Lower leg skin (tissue), 4 donors: Measurements from ENCODE around the gene TCERG1L. TPM values are rescaled to one million over a fixed set of nuclear protein-coding genes. Genes with fewer than 3 reads are reported as not detected.

Experiments
- DNase-seq, 2 donors: peaks; one replicate each; pipeline ENCODE4 v3.0.0-alpha.2; 2019; ENCODE audit warnings: low spot score in 2 of 2
- H3K4me3 ChIP-seq: fragments of 200-600 bp; sonication (generic); 2 replicates; pipeline ENCODE4 v1.5.1; 2017; ENCODE audit warnings: mild to moderate bottlenecking, low read depth; ENCODE audit not compliant: poor library complexity, severe bottlenecking
- POLR2A ChIP-seq, 2 donors: fragments of 450-650 bp; IDR thresholded peaks; one replicate each; pipeline ENCODE4 v1.6.1; 2016 to 2017; ENCODE audit warnings: antibody characterized with exemption in 2 of 2, mild to moderate bottlenecking in 1 of 2, moderate library complexity in 1 of 2
- WGBS, 2 donors: methylation state at CpG; one replicate each; pipeline ENCODE4 v1.1.5; 2018; 5-methylcytosine and 5-hydroxymethylcytosine counted together
- intact Hi-C: fragments of 100-400 bp; cut with DNase I; formaldehyde crosslinking; loops from one replicate; pipeline ENCODE4 v1.15.0; 2023; ENCODE audit warnings: low total_unique reads
- total RNA-seq, 4 donors: library from RNA; depleted of rRNA; stranded (reverse); fragments of >200 nt; gene quantifications; one replicate each; pipeline ENCODE4 v1.1.0, GENCODE V29; 2016
- TF ChIP-seq, protein P1 (sequence below), 3 donors: fragments of 450-650 bp; IDR thresholded peaks; one replicate each; pipeline ENCODE4 v1.5.1; 2016; ENCODE audit warnings: antibody characterized with exemption in 3 of 3, mild to moderate bottlenecking in 3 of 3, moderate library complexity in 2 of 3

The TCERG1L gene
- total RNA-seq, 4 donors from 2014 or later: 0.57 to 1.1 (median 0.90) TPM

DNA sequence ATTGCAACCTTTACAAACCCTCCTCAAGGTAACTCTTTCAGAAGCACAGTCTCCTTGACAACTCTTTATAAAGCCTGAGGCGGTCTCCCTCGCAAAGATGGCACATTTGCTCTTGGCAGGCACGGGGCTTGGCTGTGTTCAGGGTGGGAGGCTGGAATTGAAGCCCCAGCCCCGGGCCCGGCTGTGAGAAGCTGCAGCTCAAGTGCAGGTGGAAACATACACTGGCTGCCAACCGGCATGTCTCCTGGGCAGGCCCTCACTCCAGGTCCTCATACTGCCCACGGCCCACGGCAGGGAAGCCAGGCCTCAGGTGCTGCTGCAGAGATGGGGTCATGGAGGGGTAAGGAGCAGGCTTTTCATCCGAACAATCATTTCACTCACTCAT, 194.5 kb downstream of the TCERG1L start:
- DNase-seq: no peak
- intact Hi-C loops: no loop called here
- TF ChIP-seq POLR2A (IDR thresholded peaks at IDR 0.05): no peak
- TF ChIP-seq, protein P1, sequence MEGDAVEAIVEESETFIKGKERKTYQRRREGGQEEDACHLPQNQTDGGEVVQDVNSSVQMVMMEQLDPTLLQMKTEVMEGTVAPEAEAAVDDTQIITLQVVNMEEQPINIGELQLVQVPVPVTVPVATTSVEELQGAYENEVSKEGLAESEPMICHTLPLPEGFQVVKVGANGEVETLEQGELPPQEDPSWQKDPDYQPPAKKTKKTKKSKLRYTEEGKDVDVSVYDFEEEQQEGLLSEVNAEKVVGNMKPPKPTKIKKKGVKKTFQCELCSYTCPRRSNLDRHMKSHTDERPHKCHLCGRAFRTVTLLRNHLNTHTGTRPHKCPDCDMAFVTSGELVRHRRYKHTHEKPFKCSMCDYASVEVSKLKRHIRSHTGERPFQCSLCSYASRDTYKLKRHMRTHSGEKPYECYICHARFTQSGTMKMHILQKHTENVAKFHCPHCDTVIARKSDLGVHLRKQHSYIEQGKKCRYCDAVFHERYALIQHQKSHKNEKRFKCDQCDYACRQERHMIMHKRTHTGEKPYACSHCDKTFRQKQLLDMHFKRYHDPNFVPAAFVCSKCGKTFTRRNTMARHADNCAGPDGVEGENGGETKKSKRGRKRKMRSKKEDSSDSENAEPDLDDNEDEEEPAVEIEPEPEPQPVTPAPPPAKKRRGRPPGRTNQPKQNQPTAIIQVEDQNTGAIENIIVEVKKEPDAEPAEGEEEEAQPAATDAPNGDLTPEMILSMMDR (IDR thresholded peaks at IDR 0.05): no peak
- H3K4me3 ChIP-seq: no peak overlapping the region
- 67 to 76% methylated on average over 8 to 9 of the region's 9 CpGs for WGBS, 2 donors

DNA sequence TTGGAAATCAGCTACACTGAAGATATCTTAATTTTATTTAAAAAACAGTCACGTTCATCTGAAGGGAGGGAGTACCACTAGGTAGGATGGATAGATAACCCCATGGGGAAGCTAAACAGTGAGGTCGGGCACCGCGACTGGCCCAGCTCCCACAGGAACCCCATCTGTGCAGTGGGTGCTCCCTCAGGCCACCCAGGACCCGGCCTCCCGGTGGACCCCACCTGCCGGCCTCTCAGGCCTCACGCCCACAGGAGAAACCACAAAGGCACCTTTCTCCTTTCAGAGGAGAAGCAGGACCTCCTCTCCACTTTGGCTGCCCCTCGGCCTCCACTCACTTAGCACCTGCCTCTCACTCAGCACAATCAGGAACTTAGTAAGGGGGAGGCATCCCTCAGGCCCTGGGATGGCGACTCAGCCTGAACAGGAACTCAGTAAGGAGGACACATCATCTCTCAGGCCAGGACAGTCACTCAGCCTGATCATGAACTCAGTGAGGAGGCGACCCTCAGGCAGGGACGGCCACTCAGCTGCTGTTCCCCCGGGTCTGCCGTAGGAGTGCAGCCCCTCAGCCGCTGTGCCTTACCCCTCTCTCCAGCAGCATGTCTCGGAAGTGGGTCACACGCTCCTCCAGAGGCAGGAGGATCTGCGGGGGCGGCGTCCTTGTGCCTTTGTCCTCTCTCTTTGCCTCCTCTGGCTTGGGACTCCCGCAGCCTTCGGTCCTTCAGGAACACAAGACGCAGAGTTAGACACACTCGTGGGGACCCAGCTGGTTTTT, 195.1 kb downstream of the TCERG1L start:
- intact Hi-C loops: no loop called here
- 87 to 91% methylated on average over 24 of the region's 24 CpGs for WGBS, 2 donors
- H3K4me3 ChIP-seq: no peak overlapping the region
- TF ChIP-seq POLR2A (IDR thresholded peaks at IDR 0.05): no peak
- TF ChIP-seq, protein P1 (IDR thresholded peaks at IDR 0.05): no peak
- DNase-seq: no peak

DNA sequence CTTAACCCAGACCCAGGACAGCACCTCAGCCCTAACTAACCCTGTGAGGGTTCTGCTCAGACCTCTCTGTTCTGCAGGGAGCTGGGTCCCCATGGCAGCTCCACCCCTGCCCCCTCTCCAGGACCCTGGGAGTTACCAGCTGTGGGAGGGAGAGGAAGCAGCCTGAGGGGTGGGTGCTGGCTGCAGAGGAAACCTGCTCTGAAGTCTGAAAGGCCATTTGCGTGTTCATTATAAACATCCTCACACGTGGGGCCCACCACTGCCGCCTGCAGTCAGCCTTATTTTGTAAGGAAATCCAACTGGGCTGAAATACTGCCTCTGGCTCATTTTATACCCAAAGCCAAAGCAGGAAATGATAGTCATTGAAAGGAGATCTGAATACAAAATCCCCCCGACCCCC, 195.7 kb downstream of the TCERG1L start:
- 69 to 77% methylated on average over 4 of the region's 4 CpGs for WGBS, 2 donors
- H3K4me3 ChIP-seq: no peak overlapping the region
- TF ChIP-seq, protein P1 (IDR thresholded peaks at IDR 0.05): no peak
- TF ChIP-seq POLR2A (IDR thresholded peaks at IDR 0.05): no peak
- DNase-seq: no peak
- intact Hi-C loops: no loop called here

DNA sequence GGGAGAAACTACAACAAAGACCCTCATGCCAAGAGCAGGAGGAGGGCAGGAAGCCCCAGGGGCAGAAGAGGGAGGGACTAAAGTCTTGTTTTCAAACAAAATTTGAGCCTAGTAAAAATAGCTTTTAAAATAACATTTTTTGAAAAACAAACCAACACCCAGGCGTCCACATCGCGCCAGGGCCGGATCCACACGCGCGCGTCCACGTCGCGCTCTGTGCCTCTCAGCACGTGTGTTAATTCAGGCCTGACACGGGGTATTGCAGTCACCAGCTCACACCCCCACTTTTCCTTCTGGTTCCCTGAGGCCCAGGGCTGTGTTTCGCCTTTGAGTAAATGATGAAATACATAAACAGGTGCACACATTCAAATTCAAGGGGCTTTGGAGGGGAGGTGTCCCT, 196.2 kb downstream of the TCERG1L start:
- TF ChIP-seq, protein P1 (IDR thresholded peaks at IDR 0.05): no peak
- TF ChIP-seq POLR2A (IDR thresholded peaks at IDR 0.05): no peak
- WGBS, 2 donors: 89 to 95% methylated on average over 14 of the region's 14 CpGs
- H3K4me3 ChIP-seq: no peak overlapping the region
- intact Hi-C loops: no loop called here
- DNase-seq: no peak

DNA sequence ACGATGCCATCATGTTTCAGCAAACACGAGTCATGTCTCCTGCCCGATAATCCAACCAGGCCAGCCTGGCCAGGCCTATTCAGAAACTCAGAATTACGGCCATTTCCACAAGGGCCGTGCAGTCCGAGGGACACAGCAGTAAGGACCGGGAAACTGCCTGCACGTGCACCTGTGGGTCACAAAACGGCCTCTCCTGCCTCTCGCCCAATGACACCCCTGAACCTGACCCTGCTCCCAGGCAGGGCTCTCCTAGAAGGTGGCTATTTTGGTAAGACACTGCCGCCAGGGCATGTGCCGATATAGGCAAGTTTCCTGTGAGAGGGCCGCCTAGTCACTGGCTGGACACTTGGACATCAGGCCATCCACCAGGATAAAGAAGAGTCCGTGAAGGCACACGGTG, 196.7 kb downstream of the TCERG1L start:
- intact Hi-C loops: no loop called here
- 87 to 88% methylated on average over 15 of the region's 15 CpGs for WGBS, 2 donors
- TF ChIP-seq POLR2A (IDR thresholded peaks at IDR 0.05): no peak
- TF ChIP-seq, protein P1 (IDR thresholded peaks at IDR 0.05): no peak
- no peak for DNase-seq
- H3K4me3 ChIP-seq: no peak overlapping the region
